ENCODE results near the gene ELMO1. TPM values are rescaled to one million over a fixed set of nuclear protein-coding genes. Genes with fewer than 3 reads are reported as not detected.

ELMO1 gene
- total and polyA plus RNA-seq, 2 of the 13 experiments (the other 11 are each of a cell fraction or from before 2014, with no cell fraction given) = 0.11 to 0.17 TPM

GRCh38 chr7:37119296-37119860, 329.3 kb downstream of the ELMO1 start:
- peaks cover 5% of the 10 kb centered on the region; the same call in 1 of the 2 replicates for H3K4me1 ChIP-seq (ENCODE audit: insufficient read depth, low read length)
- H2AFZ ChIP-seq (ENCODE audit: low read length) = no peak overlapping the region
- no peak for FAIRE-seq
- no peak overlapping the region for H3K4me2 ChIP-seq (ENCODE audit: low read depth, low read length)
- CTCF ChIA-PET (ENCODE audit: low intra/inter-chr PET ratio, low total read pairs) = no interaction called here
- no peak for TF ChIP-seq ZNF605 (CRISPR knock-in tag; IDR thresholded peaks at IDR 0.05)
- 0 out of 2 replicates have a peak, but pooled peaks have one; percentile 11 for TF ChIP-seq ATF7 (IDR thresholded peaks at IDR 0.05)
- no peak for TF ChIP-seq ATF7 (CRISPR knock-in tag; IDR thresholded peaks at IDR 0.05)
- in situ Hi-C loops (cut with HindIII; ENCODE audit: extremely low pct_ligation_motif_present, low pct_unique_long_range_greater_than_20kb) = no loop called here
- H3K4me3 ChIP-seq (replicated peaks in 1 of 3; ENCODE audit: insufficient read depth in 1 of 3, low read depth in 2 of 3, low read length in 3 of 3) = no peak overlapping the region
- ATAC-seq = no peak
- no peak overlapping the region for H3K9ac ChIP-seq (ENCODE audit: insufficient read depth, low read depth, low read length)
- intact Hi-C loops (cut with micrococcal nuclease; ENCODE audit: unreplicated experiment) = loop anchor here (5.0 kb wide), 1 partner anchor 33 kb away; no protein-coding TSS in a partner anchor
- no peaks in the 10 kb centered on the region for H3K79me2 ChIP-seq (ENCODE audit: insufficient read depth, low read length)
- no peaks in the 10 kb centered on the region for H3K36me3 ChIP-seq (replicated peaks in 1 of 2; ENCODE audit: control insufficient read depth in 1 of 2, insufficient read depth in 2 of 2, low read length in 2 of 2)
- 71% methylated on average over 2 of the region's 2 CpGs for WGBS (ENCODE audit: low lambda C conversion rate)
- no peaks in the 10 kb centered on the region; a peak in 1 of 5 replicates for H3K27me3 ChIP-seq (ENCODE audit: control insufficient read depth in 1 of 2, insufficient read depth in 2 of 2, low read length in 2 of 2)
- no TSS peak for BruUV-seq (replicated peaks)
- 0 out of 2 replicates have a peak, but pooled peaks cover 6% of the 10 kb centered on the region for H3K9me3 ChIP-seq (ENCODE audit: low read length)
- POLR2A ChIA-PET = no interaction called here
- no peak overlapping the region for H3K27ac ChIP-seq (ENCODE audit: extremely low read length, insufficient read depth, low read length)
- H4K20me1 ChIP-seq (ENCODE audit: insufficient read depth, low read length) = no peaks in the 10 kb centered on the region
- DNase-seq (ENCODE audit: low spot score) = no peak

DNA sequence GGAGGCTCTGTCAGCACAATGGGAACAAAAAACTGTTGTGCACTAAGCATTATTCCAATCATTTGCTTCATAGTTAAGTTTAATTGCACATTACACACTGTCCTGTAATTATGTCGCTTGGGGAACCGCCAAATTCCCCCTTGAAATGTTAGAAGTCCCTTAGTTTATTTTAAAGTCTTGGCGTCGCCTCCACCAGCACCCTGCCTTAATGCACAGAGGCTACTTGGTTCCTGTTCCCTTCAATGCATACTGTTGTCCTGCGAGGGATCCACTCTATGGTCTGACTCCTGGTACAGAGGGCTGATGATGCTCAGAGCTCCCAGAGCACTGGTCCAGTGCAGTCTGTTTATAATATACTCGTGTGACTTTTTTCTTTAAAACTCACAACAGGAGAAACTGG, 330.7 kb downstream of the ELMO1 start:
- no peak for TF ChIP-seq SATB2 (CRISPR knock-in tag; IDR thresholded peaks at IDR 0.05)
- no peak for TF ChIP-seq ZNF432 (CRISPR knock-in tag; IDR thresholded peaks at IDR 0.05; ENCODE audit: borderline replicate concordance)
- no peak for TF ChIP-seq FOXO1 (CRISPR knock-in tag; IDR thresholded peaks at IDR 0.05)
- TF ChIP-seq, protein P1, sequence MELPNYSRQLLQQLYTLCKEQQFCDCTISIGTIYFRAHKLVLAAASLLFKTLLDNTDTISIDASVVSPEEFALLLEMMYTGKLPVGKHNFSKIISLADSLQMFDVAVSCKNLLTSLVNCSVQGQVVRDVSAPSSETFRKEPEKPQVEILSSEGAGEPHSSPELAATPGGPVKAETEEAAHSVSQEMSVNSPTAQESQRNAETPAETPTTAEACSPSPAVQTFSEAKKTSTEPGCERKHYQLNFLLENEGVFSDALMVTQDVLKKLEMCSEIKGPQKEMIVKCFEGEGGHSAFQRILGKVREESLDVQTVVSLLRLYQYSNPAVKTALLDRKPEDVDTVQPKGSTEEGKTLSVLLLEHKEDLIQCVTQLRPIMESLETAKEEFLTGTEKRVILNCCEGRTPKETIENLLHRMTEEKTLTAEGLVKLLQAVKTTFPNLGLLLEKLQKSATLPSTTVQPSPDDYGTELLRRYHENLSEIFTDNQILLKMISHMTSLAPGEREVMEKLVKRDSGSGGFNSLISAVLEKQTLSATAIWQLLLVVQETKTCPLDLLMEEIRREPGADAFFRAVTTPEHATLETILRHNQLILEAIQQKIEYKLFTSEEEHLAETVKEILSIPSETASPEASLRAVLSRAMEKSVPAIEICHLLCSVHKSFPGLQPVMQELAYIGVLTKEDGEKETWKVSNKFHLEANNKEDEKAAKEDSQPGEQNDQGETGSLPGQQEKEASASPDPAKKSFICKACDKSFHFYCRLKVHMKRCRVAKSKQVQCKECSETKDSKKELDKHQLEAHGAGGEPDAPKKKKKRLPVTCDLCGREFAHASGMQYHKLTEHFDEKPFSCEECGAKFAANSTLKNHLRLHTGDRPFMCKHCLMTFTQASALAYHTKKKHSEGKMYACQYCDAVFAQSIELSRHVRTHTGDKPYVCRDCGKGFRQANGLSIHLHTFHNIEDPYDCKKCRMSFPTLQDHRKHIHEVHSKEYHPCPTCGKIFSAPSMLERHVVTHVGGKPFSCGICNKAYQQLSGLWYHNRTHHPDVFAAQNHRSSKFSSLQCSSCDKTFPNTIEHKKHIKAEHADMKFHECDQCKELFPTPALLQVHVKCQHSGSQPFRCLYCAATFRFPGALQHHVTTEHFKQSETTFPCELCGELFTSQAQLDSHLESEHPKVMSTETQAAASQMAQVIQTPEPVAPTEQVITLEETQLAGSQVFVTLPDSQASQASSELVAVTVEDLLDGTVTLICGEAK (IDR thresholded peaks at IDR 0.05) = no peak
- TF ChIP-seq, protein P1 (CRISPR knock-in tag; IDR thresholded peaks at IDR 0.05) = no peak
- H4K20me1 ChIP-seq (ENCODE audit: insufficient read depth, low read length) = no peaks in the 10 kb centered on the region
- DNase-seq (ENCODE audit: low spot score) (no peak), FAIRE-seq (no peak), ATAC-seq (no peak)
- H3K9ac ChIP-seq (ENCODE audit: insufficient read depth, low read depth, low read length) = no peak overlapping the region
- 0 out of 2 replicates have a peak, but pooled peaks cover 6% of the 10 kb centered on the region for H3K9me3 ChIP-seq (ENCODE audit: low read length)
- in situ Hi-C loops (cut with HindIII; ENCODE audit: extremely low pct_ligation_motif_present, low pct_unique_long_range_greater_than_20kb) = no loop called here
- no TSS peak for BruUV-seq (replicated peaks)
- 71% methylated on average over 6 of the region's 6 CpGs for WGBS (ENCODE audit: low lambda C conversion rate)
- no peak overlapping the region for H3K4me3 ChIP-seq (replicated peaks in 1 of 3; ENCODE audit: insufficient read depth in 1 of 3, low read depth in 2 of 3, low read length in 3 of 3)
- H3K36me3 ChIP-seq (replicated peaks in 1 of 2; ENCODE audit: control insufficient read depth in 1 of 2, insufficient read depth in 2 of 2, low read length in 2 of 2) = no peaks in the 10 kb centered on the region
- ChIA-PET POLR2A (no interaction called here), CTCF (ENCODE audit: low intra/inter-chr PET ratio, low total read pairs) (no interaction called here)
- peaks cover 5% of the 10 kb centered on the region; the same call in 1 of the 2 replicates for H3K4me1 ChIP-seq (ENCODE audit: insufficient read depth, low read length)
- H3K4me2 ChIP-seq (ENCODE audit: low read depth, low read length) = no peak overlapping the region
- H3K27ac ChIP-seq (ENCODE audit: extremely low read length, insufficient read depth, low read length) = no peak overlapping the region
- H3K79me2 ChIP-seq (ENCODE audit: insufficient read depth, low read length) = no peaks in the 10 kb centered on the region
- intact Hi-C loops (cut with micrococcal nuclease; ENCODE audit: unreplicated experiment) = loop anchor here (5.0 kb wide), 1 partner anchor 34 kb away; no protein-coding TSS in a partner anchor
- no peaks in the 10 kb centered on the region; a peak in 1 of 5 replicates for H3K27me3 ChIP-seq (ENCODE audit: control insufficient read depth in 1 of 2, insufficient read depth in 2 of 2, low read length in 2 of 2)
- H2AFZ ChIP-seq (ENCODE audit: low read length) = no peak overlapping the region

All from HepG2 (cell line).